Stomach (tissue), 9 donors: ENCODE measurements around the gene ATP2B2. TPM values are rescaled to one million over a fixed set of nuclear protein-coding genes. Genes with fewer than 3 reads are reported as not detected.

Experiments used
- DNase-seq, 2 donors: peaks; one replicate each; pipeline versions ENCODE4 v3.0.0 to v3.0.0-alpha.2; 2013 to 2019
- H3K27ac ChIP-seq, 5 donors: fragments of 200-600 bp in 4 of 5; sonication (generic) in 4 of 5; one replicate each; pipeline ENCODE4 v1.5.1; 2013 to 2019; ENCODE audit warnings: mild to moderate bottlenecking in 1 of 5, moderate library complexity in 1 of 5
- H3K27me3 ChIP-seq, 3 donors: fragments of 200-600 bp; sonication (generic); one replicate each; pipeline ENCODE4 v1.5.1; 2017 to 2019; ENCODE audit warnings: mixed run types in 1 of 3
- H3K36me3 ChIP-seq, 4 donors: fragments of 200-600 bp; sonication (generic); 1 replicate in 3 of 4; 2 replicates in 1 of 4; pipeline ENCODE4 v1.5.1; 2016 to 2019
- H3K4me1 ChIP-seq, 4 donors: fragments of 200-600 bp; sonication (generic); one replicate each; pipeline ENCODE4 v1.5.1; 2016 to 2019
- H3K4me3 ChIP-seq, 4 donors: fragments of 200-600 bp; sonication (generic) in 3 of 4; one replicate each; pipeline ENCODE4 v1.5.1; 2016 to 2019; ENCODE audit warnings: mild to moderate bottlenecking in 1 of 4
- H3K9me3 ChIP-seq, 4 donors: fragments of 200-600 bp; sonication (generic); one replicate each; pipeline ENCODE4 v1.5.1; 2016 to 2019
- CTCF ChIP-seq, 7 experiments: fragments of 450-650 bp in 4 of 7; fragments of 200-600 bp in 3 of 7; sonication (generic) in 3 of 7; IDR thresholded peaks; one replicate each; pipeline ENCODE4 v1.5.1; 2016 to 2019; ENCODE audit warnings: antibody characterized with exemption in 7 of 7, control low read depth in 2 of 7, mild to moderate bottlenecking in 1 of 7
- EP300 ChIP-seq: sonication (generic); formaldehyde crosslinking; IDR thresholded peaks from one replicate; pipeline ENCODE4 v1.6.1; 2017; ENCODE audit warnings: antibody characterized with exemption
- POLR2A ChIP-seq, 4 donors: fragments of 450-650 bp; IDR thresholded peaks; one replicate each; pipeline ENCODE4 v1.6.1; 2016; ENCODE audit warnings: antibody characterized with exemption in 4 of 4, control low read depth in 2 of 4, mild to moderate bottlenecking in 1 of 4, moderate library complexity in 1 of 4
- POLR2AphosphoS5 ChIP-seq, 3 donors: sonication (generic); formaldehyde crosslinking; IDR thresholded peaks; one replicate each; pipeline ENCODE4 v1.6.1; 2016; ENCODE audit warnings: antibody characterized with exemption in 3 of 3
- WGBS, 5 donors: extraction: QIAGEN DNeasy Blood & Tissue Kit in 3 of 5; methylation state at CpG; one replicate each; pipeline versions ENCODE4 v1.1.5 to v1.1.7; 2013 to 2018; 5-methylcytosine and 5-hydroxymethylcytosine counted together
- intact Hi-C: fragments of 100-400 bp; cut with DNase I; formaldehyde crosslinking; loops from one replicate; pipeline ENCODE4 v1.15.1; 2023; ENCODE audit warnings: low total_unique reads
- polyA plus RNA-seq, 3 donors: library from polyadenylated mRNA; stranded (reverse); fragments of 200-250 nt; gene quantifications; one replicate each; pipeline ENCODE4 v1.2.3, GENCODE V29; 2013
- total RNA-seq, 5 donors: library from RNA; depleted of rRNA; stranded (reverse); fragments of >200 nt; gene quantifications; one replicate each; pipeline versions ENCODE4 v1.1.0 to v1.2.3, GENCODE V29; 2014 to 2016
- donor health status: healthy with polysubstance abuse.
- donor health status: Bipolar disorder and iron deficiency.
- donor health status: healthy.

The ATP2B2 gene
- total and polyA plus RNA-seq, 8 donors: 0.03 to 0.37 TPM; not detected in 6

DNA sequence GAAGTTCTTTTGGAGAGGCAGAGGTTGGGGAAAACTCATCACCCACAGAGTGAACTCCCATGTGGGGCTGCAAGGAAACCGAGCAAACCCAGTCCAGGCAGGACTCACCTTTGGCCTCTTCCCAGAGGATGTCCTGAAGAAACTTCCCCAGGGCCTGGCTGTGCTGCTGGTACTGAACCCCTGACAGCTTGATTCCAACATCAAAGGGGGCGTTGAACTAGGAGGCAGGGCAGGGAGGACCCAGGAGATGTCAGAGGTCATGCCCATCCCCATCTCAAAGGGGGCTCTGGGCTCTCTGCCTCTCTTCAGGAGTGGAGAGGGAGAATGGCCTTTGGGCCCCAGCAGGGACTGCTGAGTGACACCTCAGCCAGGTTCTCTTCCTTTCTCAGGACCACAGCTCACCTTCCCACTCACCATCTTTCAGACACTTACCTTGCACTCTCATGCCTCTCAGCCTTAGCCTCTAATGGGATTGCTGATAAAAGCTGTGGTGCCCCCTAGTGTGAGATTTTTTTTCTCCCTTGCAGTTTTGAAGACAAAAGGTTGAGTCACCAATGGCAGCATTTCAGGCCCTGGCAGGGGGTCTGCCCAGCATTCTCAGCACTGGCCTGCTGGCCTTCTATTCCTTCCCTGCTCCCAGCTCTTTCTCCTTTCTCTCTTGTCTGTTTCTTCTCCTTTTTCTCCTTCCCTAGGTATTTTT lies 218.6 kb downstream of the ATP2B2 start:
- Histone ChIP-seq H3K4me1 (peaks cover 12 to 35% (median 17%) of the 10 kb centered on the region in 4 donors), H3K4me3 (no peak overlapping the region), H3K9me3 (no peaks in the 10 kb centered on the region), H3K27ac (peak overlapping the region in 1 of 5 donors; percentile 10), H3K27me3 (no peaks in the 10 kb centered on the region), H3K36me3 (peaks cover 10 to 78% (median 58%) of the 10 kb centered on the region in 4 donors)
- TF ChIP-seq CTCF (IDR thresholded peaks at IDR 0.05) (peak in 1 of 7 experiments; percentile 13), POLR2AphosphoS5 (IDR thresholded peaks at IDR 0.05) (no peak)
- intact Hi-C loops: no loop called here
- WGBS, 5 donors: 14 to 65% (median 49%) methylated on average over 1 to 2 of the region's 2 CpGs
- DNase-seq: no peak

DNA sequence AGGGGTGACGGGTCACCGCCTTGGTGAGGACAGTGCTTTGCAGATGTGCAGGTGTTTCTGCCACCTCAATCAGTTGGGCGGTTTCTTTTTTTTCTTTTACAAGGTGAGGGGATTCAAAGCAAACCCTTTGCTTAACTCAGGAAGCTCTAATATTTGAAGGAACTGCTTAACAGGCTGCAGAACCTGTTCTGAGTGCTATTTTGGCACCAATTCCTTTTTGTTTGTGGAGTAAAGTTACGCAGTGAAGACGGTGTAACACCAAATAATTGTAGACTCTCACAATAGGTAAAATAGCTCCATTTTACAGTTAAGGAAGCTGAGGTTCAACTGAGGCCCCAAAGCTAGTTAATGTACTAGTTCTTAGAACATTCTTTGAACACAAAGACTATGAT lies 219.3 kb downstream of the ATP2B2 start:
- intact Hi-C loops: no loop called here
- Histone ChIP-seq H3K9me3 (no peaks in the 10 kb centered on the region), H3K36me3 (peaks cover 10 to 78% (median 64%) of the 10 kb centered on the region in 4 donors), H3K27me3 (no peaks in the 10 kb centered on the region), H3K4me1 (peaks cover 12 to 35% (median 17%) of the 10 kb centered on the region in 4 donors), H3K4me3 (no peak overlapping the region), H3K27ac (peak overlapping the region in 1 of 5 donors; percentile 10)
- TF ChIP-seq POLR2A (IDR thresholded peaks at IDR 0.05) (no peak), POLR2AphosphoS5 (IDR thresholded peaks at IDR 0.05) (no peak), EP300 (no peak), CTCF (IDR thresholded peaks at IDR 0.05) (no peak)
- WGBS, 5 donors: 36 to 59% (median 57%) methylated on average over 5 of the region's 5 CpGs
- DNase-seq: no peak

GRCh38 chr3:10285272-10286132 lies 219.9 kb downstream of the ATP2B2 start:
- peaks cover 14 to 78% (median 71%) of the 10 kb centered on the region in 4 donors for H3K36me3 ChIP-seq
- no peak overlapping the region for H3K4me3 ChIP-seq
- TF ChIP-seq POLR2A (IDR thresholded peaks at IDR 0.05) (peak in 1 of 4 donors; percentile 28), CTCF (IDR thresholded peaks at IDR 0.05) (no peak), POLR2AphosphoS5 (IDR thresholded peaks at IDR 0.05) (no peak)
- H3K4me1 ChIP-seq: peaks cover 12 to 35% (median 17%) of the 10 kb centered on the region in 4 donors
- intact Hi-C loops: no loop called here
- no peaks in the 10 kb centered on the region for H3K27me3 ChIP-seq
- no peak for DNase-seq
- 58 to 77% (median 67%) methylated on average over 12 of the region's 12 CpGs for WGBS, 5 donors
- H3K27ac ChIP-seq: no peak overlapping the region
- H3K9me3 ChIP-seq: no peaks in the 10 kb centered on the region

DNA sequence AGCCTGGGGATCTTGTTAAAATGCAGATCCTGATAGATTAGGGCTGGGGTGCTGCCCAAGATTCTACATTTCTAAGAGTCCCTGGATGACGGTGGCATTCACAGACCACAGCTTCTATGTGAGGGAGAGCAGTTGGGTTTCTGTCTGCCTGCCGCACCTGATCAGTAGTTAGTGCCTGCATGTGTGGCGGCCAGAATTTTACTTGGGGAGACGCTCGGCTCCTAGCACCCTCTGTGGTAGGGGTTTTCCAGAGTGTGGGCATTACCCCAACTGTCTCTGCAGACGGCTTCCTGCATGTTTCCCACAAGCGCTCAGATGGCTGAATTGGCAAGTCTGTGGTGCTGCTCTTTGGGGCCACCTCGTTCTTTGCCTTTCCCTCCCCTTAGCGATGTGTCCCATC lies 220.9 kb downstream of the ATP2B2 start:
- DNase-seq: no peak

More for the DNA sequence above, 220.9 kb downstream of the ATP2B2 start:
- H3K4me3 ChIP-seq: no peak overlapping the region
- WGBS, 5 donors: 58 to 87% (median 76%) methylated on average over 8 to 9 of the region's 9 CpGs
- H3K4me1 ChIP-seq: peaks cover 12 to 35% (median 17%) of the 10 kb centered on the region in 4 donors
- TF ChIP-seq CTCF (IDR thresholded peaks at IDR 0.05) (no peak), POLR2AphosphoS5 (IDR thresholded peaks at IDR 0.05) (no peak), POLR2A (IDR thresholded peaks at IDR 0.05) (no peak), EP300 (no peak)
- intact Hi-C loops: no loop called here
- H3K27me3 ChIP-seq: no peaks in the 10 kb centered on the region
- H3K9me3 ChIP-seq: no peaks in the 10 kb centered on the region
- no peak overlapping the region for H3K27ac ChIP-seq
- H3K36me3 ChIP-seq: peaks cover 24 to 78% (median 72%) of the 10 kb centered on the region in 4 donors
